NCI-H1092 treated with DMSO at 0.1 percent for 48 hours (cell line): Measurements from ENCODE around the gene ALDH16A1.

Source experiments
- DNase-seq: peaks from one replicate; lab custom pipeline; 2025; lab: John Stamatoyannopoulos, UW

Gene ALDH16A1

GRCh38 chr19:49515767-49516166 is 62.7 kb downstream of the ALDH16A1 start:
- no peak for DNase-seq

- DNase-seq: no peak
Measured at GRCh38 chr19:49518033-49518432, 65.0 kb downstream of the ALDH16A1 start.
